ENCODE measurements around the gene PTCH2.

GRCh38 chr1:44806025-44806703 is 36.9 kb downstream of the PTCH2 start:
- no peak for TF ChIP-seq RARB (CRISPR knock-in tag; IDR thresholded peaks at IDR 0.05)
- TF ChIP-seq CSRNP3 (CRISPR knock-in tag; IDR thresholded peaks at IDR 0.05): no peak
- TF ChIP-seq, protein P1, sequence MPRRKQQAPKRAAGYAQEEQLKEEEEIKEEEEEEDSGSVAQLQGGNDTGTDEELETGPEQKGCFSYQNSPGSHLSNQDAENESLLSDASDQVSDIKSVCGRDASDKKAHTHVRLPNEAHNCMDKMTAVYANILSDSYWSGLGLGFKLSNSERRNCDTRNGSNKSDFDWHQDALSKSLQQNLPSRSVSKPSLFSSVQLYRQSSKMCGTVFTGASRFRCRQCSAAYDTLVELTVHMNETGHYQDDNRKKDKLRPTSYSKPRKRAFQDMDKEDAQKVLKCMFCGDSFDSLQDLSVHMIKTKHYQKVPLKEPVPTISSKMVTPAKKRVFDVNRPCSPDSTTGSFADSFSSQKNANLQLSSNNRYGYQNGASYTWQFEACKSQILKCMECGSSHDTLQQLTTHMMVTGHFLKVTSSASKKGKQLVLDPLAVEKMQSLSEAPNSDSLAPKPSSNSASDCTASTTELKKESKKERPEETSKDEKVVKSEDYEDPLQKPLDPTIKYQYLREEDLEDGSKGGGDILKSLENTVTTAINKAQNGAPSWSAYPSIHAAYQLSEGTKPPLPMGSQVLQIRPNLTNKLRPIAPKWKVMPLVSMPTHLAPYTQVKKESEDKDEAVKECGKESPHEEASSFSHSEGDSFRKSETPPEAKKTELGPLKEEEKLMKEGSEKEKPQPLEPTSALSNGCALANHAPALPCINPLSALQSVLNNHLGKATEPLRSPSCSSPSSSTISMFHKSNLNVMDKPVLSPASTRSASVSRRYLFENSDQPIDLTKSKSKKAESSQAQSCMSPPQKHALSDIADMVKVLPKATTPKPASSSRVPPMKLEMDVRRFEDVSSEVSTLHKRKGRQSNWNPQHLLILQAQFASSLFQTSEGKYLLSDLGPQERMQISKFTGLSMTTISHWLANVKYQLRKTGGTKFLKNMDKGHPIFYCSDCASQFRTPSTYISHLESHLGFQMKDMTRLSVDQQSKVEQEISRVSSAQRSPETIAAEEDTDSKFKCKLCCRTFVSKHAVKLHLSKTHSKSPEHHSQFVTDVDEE (CRISPR knock-in tag; IDR thresholded peaks at IDR 0.05): no peak
- no peak for TF ChIP-seq TCF4 (CRISPR knock-in tag; IDR thresholded peaks at IDR 0.05; ENCODE audit: borderline replicate concordance)
- no peak for TF ChIP-seq GLIS3 (CRISPR knock-in tag; IDR thresholded peaks at IDR 0.05)
- TF ChIP-seq, protein P2, sequence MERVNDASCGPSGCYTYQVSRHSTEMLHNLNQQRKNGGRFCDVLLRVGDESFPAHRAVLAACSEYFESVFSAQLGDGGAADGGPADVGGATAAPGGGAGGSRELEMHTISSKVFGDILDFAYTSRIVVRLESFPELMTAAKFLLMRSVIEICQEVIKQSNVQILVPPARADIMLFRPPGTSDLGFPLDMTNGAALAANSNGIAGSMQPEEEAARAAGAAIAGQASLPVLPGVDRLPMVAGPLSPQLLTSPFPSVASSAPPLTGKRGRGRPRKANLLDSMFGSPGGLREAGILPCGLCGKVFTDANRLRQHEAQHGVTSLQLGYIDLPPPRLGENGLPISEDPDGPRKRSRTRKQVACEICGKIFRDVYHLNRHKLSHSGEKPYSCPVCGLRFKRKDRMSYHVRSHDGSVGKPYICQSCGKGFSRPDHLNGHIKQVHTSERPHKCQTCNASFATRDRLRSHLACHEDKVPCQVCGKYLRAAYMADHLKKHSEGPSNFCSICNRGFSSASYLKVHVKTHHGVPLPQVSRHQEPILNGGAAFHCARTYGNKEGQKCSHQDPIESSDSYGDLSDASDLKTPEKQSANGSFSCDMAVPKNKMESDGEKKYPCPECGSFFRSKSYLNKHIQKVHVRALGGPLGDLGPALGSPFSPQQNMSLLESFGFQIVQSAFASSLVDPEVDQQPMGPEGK (CRISPR knock-in tag; IDR thresholded peaks at IDR 0.05; ENCODE audit: borderline replicate concordance): no peak
- TF ChIP-seq ZNF70 (CRISPR knock-in tag; IDR thresholded peaks at IDR 0.05): no peak
- TF ChIP-seq POU6F1 (CRISPR knock-in tag; IDR thresholded peaks at IDR 0.05; ENCODE audit: borderline replicate concordance, low read depth): no peak
